ENCODE measurements around the gene XPO6. TPM values are rescaled to one million over a fixed set of nuclear protein-coding genes. Genes with fewer than 3 reads are reported as not detected.
A peak's percentile ranks its signal among the peaks of the same experiment; 100 is the strongest.

Gene XPO6
- total and polyA plus RNA-seq, 2 of the 13 experiments (the other 11 are each of a cell fraction or from before 2014, with no cell fraction given), result 109 to 129 TPM

GRCh38 chr16:28211758-28212531, at the start of gene XPO6 (continued):
- TF ChIP-seq, protein P1, sequence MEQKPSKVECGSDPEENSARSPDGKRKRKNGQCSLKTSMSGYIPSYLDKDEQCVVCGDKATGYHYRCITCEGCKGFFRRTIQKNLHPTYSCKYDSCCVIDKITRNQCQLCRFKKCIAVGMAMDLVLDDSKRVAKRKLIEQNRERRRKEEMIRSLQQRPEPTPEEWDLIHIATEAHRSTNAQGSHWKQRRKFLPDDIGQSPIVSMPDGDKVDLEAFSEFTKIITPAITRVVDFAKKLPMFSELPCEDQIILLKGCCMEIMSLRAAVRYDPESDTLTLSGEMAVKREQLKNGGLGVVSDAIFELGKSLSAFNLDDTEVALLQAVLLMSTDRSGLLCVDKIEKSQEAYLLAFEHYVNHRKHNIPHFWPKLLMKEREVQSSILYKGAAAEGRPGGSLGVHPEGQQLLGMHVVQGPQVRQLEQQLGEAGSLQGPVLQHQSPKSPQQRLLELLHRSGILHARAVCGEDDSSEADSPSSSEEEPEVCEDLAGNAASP (CRISPR knock-in tag; IDR thresholded peaks at IDR 0.05; ENCODE audit: borderline replicate concordance), result peak; percentile 69; the same call in 1 of the 2 replicates
- TF ChIP-seq ZNF496 (CRISPR knock-in tag; IDR thresholded peaks at IDR 0.05; ENCODE audit: insufficient replicate concordance) (no peak), ZNF775 (CRISPR knock-in tag; IDR thresholded peaks at IDR 0.05; ENCODE audit: borderline replicate concordance) (peak; percentile 54; the same call in 1 of the 2 replicates), ZNF224 (CRISPR knock-in tag; IDR thresholded peaks at IDR 0.05) (no peak), ZNF451 (CRISPR knock-in tag; IDR thresholded peaks at IDR 0.05) (no peak), NONO (IDR thresholded peaks at IDR 0.05) (no peak), NONO (CRISPR knock-in tag; conservative IDR thresholded peaks at IDR 0.05) (peak; percentile 97), ZFAT (CRISPR knock-in tag; conservative IDR thresholded peaks at IDR 0.05) (no peak), ZNF576 (CRISPR knock-in tag; IDR thresholded peaks at IDR 0.05) (no peak), FOXP1 (IDR thresholded peaks at IDR 0.05) (no peak), FOXP1 (CRISPR knock-in tag; IDR thresholded peaks at IDR 0.05) (no peak), ZNF18 (CRISPR knock-in tag; IDR thresholded peaks at IDR 0.05; ENCODE audit: insufficient replicate concordance) (no peak), SMYD3 (CRISPR knock-in tag; IDR thresholded peaks at IDR 0.05) (no peak), RFX3 (CRISPR knock-in tag; IDR thresholded peaks at IDR 0.05) (no peak), ZNF160 (CRISPR knock-in tag; IDR thresholded peaks at IDR 0.05) (no peak)
- TF ChIP-seq, protein P2, sequence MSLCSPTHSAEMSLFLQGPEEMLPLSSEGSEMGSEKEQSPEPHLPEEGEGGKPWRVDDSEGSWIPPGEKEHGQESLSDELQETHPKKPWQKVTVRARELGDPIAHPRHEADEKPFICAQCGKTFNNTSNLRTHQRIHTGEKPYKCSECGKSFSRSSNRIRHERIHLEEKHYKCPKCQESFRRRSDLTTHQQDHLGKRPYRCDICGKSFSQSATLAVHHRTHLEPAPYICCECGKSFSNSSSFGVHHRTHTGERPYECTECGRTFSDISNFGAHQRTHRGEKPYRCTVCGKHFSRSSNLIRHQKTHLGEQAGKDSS (CRISPR knock-in tag; IDR thresholded peaks at IDR 0.05; ENCODE audit: borderline replicate concordance, low read depth), result no peak
- TF ChIP-seq, protein P3, sequence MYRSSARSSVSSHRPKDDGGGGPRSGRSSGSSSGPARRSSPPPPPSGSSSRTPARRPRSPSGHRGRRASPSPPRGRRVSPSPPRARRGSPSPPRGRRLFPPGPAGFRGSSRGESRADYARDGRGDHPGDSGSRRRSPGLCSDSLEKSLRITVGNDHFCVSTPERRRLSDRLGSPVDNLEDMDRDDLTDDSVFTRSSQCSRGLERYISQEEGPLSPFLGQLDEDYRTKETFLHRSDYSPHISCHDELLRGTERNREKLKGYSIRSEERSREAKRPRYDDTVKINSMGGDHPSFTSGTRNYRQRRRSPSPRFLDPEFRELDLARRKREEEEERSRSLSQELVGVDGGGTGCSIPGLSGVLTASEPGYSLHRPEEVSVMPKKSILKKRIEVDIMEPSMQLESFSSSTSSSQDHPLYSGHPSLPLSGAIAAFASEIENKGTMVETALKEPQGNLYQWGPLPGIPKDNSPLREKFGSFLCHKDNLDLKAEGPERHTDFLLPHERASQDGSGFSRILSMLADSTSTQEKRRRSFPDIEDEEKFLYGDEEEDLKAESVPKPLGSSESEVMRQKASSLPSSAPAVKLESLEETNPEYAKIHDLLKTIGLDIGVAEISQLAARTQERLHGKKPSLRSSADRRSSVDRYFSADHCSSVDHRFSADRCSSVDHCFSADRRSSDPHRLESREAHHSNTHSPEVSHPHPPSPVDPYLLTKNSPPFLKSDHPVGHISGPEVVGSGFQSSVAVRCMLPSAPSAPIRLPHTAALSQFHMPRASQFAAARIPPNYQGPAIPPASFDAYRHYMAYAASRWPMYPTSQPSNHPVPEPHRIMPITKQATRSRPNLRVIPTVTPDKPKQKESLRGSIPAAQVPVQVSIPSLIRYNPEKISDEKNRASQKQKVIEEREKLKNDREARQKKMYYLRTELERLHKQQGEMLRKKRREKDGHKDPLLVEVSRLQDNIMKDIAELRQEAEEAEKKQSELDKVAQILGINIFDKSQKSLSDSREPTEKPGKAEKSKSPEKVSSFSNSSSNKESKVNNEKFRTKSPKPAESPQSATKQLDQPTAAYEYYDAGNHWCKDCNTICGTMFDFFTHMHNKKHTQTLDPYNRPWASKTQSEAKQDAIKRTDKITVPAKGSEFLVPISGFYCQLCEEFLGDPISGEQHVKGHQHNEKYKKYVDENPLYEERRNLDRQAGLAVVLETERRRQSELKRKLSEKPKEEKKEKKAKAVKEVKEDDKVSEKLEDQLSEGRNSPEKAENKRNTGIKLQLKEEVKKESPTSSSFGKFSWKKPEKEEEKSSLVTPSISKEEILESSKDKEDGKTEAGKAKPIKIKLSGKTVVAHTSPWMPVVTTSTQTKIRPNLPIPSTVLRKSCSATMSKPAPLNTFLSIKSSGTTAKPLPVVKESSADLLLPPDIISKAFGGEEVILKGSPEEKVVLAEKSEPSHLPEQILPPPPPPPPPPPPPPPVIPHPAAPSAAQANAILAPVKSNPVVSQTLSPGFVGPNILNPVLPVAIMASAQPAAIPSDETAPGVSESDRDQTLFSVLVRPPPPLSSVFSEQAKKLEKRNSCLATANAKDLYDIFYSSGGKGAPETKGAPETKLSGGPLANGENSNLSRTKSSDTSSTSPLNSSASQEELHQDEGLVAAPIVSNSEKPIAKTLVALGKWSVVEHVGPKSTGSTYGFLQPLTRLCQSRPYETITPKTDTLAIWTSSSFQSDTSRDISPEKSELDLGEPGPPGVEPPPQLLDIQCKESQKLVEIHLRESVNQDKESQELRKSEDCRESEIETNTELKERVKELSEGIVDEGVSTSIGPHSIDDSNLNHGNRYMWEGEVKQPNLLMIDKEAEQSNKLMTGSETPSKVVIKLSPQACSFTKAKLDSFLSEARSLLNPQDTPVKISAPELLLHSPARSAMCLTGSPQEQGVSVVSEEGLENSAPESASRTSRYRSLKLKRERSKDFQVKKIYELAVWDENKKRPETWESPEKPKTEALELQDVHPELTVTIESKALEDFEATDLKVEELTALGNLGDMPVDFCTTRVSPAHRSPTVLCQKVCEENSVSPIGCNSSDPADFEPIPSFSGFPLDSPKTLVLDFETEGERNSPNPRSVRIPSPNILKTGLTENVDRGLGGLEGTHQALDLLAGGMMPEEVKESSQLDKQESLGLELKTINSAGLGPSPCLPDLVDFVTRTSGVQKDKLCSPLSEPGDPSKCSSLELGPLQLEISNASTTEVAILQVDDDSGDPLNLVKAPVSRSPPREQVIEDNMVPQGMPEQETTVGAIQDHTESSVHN (CRISPR knock-in tag; IDR thresholded peaks at IDR 0.05), result 0 out of 2 replicates have a peak, but pooled peaks have one; percentile 24
